ENCODE data around the gene KCTD11. TPM values are rescaled to one million over a fixed set of nuclear protein-coding genes. Genes with fewer than 3 reads are reported as not detected.

The KCTD11 gene
- total RNA-seq, 2 experiments from 2014 or later: 11.2 to 12.5 TPM

Other genes starting within 250 kb of the KCTD11 start
- not detected for gene ASGR2, start 237.3 kb upstream of the KCTD11 start, total RNA-seq
- gene ASGR1, start 172.8 kb upstream of the KCTD11 start, total RNA-seq: under 1 TPM; 0.29 to 0.62 TPM
- gene DLG4, start 132.3 kb upstream of the KCTD11 start, total RNA-seq: 1 to 10 TPM; 9.4 to 9.5 TPM
- gene ACADVL, start 132.2 kb upstream of the KCTD11 start, total RNA-seq: 100 to 1,000 TPM; 338 to 370 TPM
- 10 to 100 TPM; 53.2 TPM for gene DVL2, start 117.6 kb upstream of the KCTD11 start, total RNA-seq
- gene PHF23, start 112.7 kb upstream of the KCTD11 start, total RNA-seq: 10 to 100 TPM; 55.9 to 59.2 TPM
- 100 to 1,000 TPM; 256 to 279 TPM for gene GABARAP, start 109.7 kb upstream of the KCTD11 start, total RNA-seq
- 100 to 1,000 TPM; 168 to 183 TPM for gene CTDNEP1, start 100.4 kb upstream of the KCTD11 start, total RNA-seq
- 10 to 100 TPM; 41.7 to 42.4 TPM for gene ELP5, start 99.9 kb upstream of the KCTD11 start, total RNA-seq
- under 1 TPM in 1 of 2 experiments, not detected in 1; 0.29 TPM for gene CLDN7, start 89.7 kb upstream of the KCTD11 start, total RNA-seq
- gene SLC2A4, start 70.4 kb upstream of the KCTD11 start, total RNA-seq: not detected
- gene YBX2, start 57.5 kb upstream of the KCTD11 start, total RNA-seq: under 1 TPM; 0.55 to 0.83 TPM
- gene EIF5A, start 44.5 kb upstream of the KCTD11 start, total RNA-seq: 100 to 1,000 TPM; 470 to 502 TPM
- gene GPS2, start 36.8 kb upstream of the KCTD11 start, total RNA-seq: 100 to 1,000 TPM in 1 of 2 experiments, 10 to 100 TPM in 1; 85.9 to 105 TPM
- 10 to 100 TPM; 34.7 to 38.1 TPM for gene NEURL4, start 22.8 kb upstream of the KCTD11 start, total RNA-seq
- 100 to 1,000 TPM; 727 to 775 TPM for gene ACAP1, start 15.6 kb upstream of the KCTD11 start, total RNA-seq
- gene TMEM95, start 3.0 kb downstream of the KCTD11 start, total RNA-seq: under 1 TPM in 1 of 2 experiments, not detected in 1; 0.23 TPM
- 1 to 10 TPM; 1.5 to 2.1 TPM for gene TNK1, start 28.9 kb downstream of the KCTD11 start, total RNA-seq
- 100 to 1,000 TPM; 151 to 161 TPM for gene PLSCR3, start 42.4 kb downstream of the KCTD11 start, total RNA-seq
- 10 to 100 TPM; 47.2 to 48.3 TPM for gene TMEM256, start 51.9 kb downstream of the KCTD11 start, total RNA-seq
- 1 to 10 TPM in 1 of 2 experiments, under 1 TPM in 1; 0.89 to 1.4 TPM for gene NLGN2, start 55.7 kb downstream of the KCTD11 start, total RNA-seq
- not detected for gene SPEM1, start 68.2 kb downstream of the KCTD11 start, total RNA-seq
- gene SPEM2, start 73.5 kb downstream of the KCTD11 start, total RNA-seq: not detected
- gene SPEM3, start 76.7 kb downstream of the KCTD11 start, total RNA-seq: not detected
- 10 to 100 TPM; 16.7 to 18.1 TPM for gene TMEM102, start 83.3 kb downstream of the KCTD11 start, total RNA-seq
- 1 to 10 TPM; 6.8 to 9.4 TPM for gene FGF11, start 87.3 kb downstream of the KCTD11 start, total RNA-seq
- 10 to 100 TPM; 18.8 to 19.2 TPM for gene CHRNB1, start 92.9 kb downstream of the KCTD11 start, total RNA-seq
- gene ZBTB4, start 127.5 kb downstream of the KCTD11 start, total RNA-seq: 10 to 100 TPM; 25.8 to 28.4 TPM
- gene SLC35G6, start 129.3 kb downstream of the KCTD11 start, total RNA-seq: not detected
- 100 to 1,000 TPM; 175 to 201 TPM for gene POLR2A, start 132.2 kb downstream of the KCTD11 start, total RNA-seq
- gene TNFSF12, start 196.9 kb downstream of the KCTD11 start, total RNA-seq: 10 to 100 TPM; 79.6 to 82.5 TPM
- 1 to 10 TPM; 3.8 to 4.0 TPM for gene TNFSF13, start 206.6 kb downstream of the KCTD11 start, total RNA-seq
- 10 to 100 TPM; 51.8 to 53.0 TPM for gene SENP3, start 209.8 kb downstream of the KCTD11 start, total RNA-seq
- gene CD68, start 227.5 kb downstream of the KCTD11 start, total RNA-seq: 1 to 10 TPM; 3.8 to 4.4 TPM
- gene MPDU1, start 231.7 kb downstream of the KCTD11 start, total RNA-seq: 10 to 100 TPM; 62.3 to 81.7 TPM
- under 1 TPM; 0.57 to 0.71 TPM for gene SOX15, start 237.9 kb downstream of the KCTD11 start, total RNA-seq

Measured in activated CD4-positive, alpha-beta T cell treated with anti-CD3 and anti-CD28 coated beads, Interleukin-2, amount 10 ng/mL, durations not matched to agents 7 days and 5 days (primary cell).